Measurements from ENCODE around the gene TNRC6A. TPM values are rescaled to one million over a fixed set of nuclear protein-coding genes. Genes with fewer than 3 reads are reported as not detected.

Gene TNRC6A
- total and polyA plus RNA-seq, 2 of the 13 experiments (the other 11 are each of a cell fraction or from before 2014, with no cell fraction given): 30.9 to 43.6 TPM

DNA sequence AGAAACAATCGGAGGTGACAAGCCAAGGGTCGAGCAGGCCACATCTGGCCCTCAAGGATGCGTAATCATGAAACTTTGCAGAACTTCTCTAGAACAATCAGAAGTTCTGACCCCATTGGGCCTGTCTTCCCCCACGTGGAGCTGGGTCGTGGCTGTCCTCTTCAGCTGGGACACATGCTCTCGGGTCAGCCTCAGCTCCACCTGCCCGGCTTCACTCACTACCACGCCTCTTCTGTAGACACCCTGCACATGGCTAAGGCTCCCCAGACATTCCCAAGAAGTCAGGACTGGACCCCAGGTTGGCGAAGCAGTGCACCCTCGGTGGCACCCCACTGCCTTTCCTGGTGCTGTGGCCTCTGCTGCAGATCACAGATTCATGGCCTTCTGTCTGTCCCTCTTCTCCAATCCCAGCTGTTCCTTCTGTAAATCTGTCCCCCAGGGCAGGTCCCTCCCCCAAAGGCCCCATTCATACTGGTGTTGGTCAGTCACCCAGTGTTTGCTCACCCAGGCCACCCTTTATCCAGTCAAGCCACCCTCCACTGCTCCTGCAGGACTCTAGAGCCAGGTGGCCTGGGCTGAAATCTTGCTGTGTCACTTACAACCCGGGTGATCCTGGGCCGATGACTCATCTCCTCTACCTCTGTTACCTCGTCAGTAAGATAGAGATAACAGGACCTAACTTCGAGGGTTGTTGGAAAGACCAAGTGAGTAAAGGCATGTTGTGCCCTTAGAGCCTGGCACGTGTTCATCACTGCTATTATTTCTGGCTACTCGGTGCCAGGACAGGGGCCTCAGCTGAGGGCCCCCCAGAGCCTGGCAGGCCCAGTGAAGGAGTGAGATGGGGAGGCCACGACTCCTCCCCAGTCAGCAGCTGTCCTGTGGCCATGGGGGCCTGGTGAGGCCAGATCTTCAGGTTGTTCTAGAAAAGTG is 114.9 kb downstream of the TNRC6A start (continued):
- TF ChIP-seq, protein P1, sequence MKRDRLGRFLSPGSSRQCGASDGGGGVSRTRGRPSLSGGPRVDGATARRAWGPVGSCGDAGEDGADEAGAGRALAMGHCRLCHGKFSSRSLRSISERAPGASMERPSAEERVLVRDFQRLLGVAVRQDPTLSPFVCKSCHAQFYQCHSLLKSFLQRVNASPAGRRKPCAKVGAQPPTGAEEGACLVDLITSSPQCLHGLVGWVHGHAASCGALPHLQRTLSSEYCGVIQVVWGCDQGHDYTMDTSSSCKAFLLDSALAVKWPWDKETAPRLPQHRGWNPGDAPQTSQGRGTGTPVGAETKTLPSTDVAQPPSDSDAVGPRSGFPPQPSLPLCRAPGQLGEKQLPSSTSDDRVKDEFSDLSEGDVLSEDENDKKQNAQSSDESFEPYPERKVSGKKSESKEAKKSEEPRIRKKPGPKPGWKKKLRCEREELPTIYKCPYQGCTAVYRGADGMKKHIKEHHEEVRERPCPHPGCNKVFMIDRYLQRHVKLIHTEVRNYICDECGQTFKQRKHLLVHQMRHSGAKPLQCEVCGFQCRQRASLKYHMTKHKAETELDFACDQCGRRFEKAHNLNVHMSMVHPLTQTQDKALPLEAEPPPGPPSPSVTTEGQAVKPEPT (CRISPR knock-in tag; IDR thresholded peaks at IDR 0.05; ENCODE audit: low read depth): no peak
- TF ChIP-seq, protein P2, sequence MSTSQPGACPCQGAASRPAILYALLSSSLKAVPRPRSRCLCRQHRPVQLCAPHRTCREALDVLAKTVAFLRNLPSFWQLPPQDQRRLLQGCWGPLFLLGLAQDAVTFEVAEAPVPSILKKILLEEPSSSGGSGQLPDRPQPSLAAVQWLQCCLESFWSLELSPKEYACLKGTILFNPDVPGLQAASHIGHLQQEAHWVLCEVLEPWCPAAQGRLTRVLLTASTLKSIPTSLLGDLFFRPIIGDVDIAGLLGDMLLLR (CRISPR knock-in tag; IDR thresholded peaks at IDR 0.05): peak; percentile 72; the same call in 1 of the 2 replicates
- peak; percentile 94 for TF ChIP-seq JUND (CRISPR knock-in tag; IDR thresholded peaks at IDR 0.05)
- TF ChIP-seq ZFY (CRISPR knock-in tag; IDR thresholded peaks at IDR 0.05): peak; percentile 47; the same call in 1 of the 2 replicates
- TF ChIP-seq ZNF788 (CRISPR knock-in tag; IDR thresholded peaks at IDR 0.05; ENCODE audit: borderline replicate concordance): peak; percentile 32; the same call in 1 of the 2 replicates
- TF ChIP-seq, protein P3, sequence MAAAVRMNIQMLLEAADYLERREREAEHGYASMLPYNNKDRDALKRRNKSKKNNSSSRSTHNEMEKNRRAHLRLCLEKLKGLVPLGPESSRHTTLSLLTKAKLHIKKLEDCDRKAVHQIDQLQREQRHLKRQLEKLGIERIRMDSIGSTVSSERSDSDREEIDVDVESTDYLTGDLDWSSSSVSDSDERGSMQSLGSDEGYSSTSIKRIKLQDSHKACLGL (CRISPR knock-in tag; IDR thresholded peaks at IDR 0.05): peak; percentile 74; the same call in 1 of the 2 replicates
- no peak for TF ChIP-seq RFX5 (IDR thresholded peaks at IDR 0.05; ENCODE audit: low read depth, low read length)
- peak; percentile 38; the same call in 1 of the 2 replicates for TF ChIP-seq ZNF317 (CRISPR knock-in tag; IDR thresholded peaks at IDR 0.05)
- TF ChIP-seq ZNF563 (CRISPR knock-in tag; IDR thresholded peaks at IDR 0.05): peak; percentile 57; the same call in 1 of the 2 replicates
- peak; percentile 85 for TF ChIP-seq GFI1 (CRISPR knock-in tag; IDR thresholded peaks at IDR 0.05; ENCODE audit: borderline replicate concordance)
- TF ChIP-seq, protein P4, sequence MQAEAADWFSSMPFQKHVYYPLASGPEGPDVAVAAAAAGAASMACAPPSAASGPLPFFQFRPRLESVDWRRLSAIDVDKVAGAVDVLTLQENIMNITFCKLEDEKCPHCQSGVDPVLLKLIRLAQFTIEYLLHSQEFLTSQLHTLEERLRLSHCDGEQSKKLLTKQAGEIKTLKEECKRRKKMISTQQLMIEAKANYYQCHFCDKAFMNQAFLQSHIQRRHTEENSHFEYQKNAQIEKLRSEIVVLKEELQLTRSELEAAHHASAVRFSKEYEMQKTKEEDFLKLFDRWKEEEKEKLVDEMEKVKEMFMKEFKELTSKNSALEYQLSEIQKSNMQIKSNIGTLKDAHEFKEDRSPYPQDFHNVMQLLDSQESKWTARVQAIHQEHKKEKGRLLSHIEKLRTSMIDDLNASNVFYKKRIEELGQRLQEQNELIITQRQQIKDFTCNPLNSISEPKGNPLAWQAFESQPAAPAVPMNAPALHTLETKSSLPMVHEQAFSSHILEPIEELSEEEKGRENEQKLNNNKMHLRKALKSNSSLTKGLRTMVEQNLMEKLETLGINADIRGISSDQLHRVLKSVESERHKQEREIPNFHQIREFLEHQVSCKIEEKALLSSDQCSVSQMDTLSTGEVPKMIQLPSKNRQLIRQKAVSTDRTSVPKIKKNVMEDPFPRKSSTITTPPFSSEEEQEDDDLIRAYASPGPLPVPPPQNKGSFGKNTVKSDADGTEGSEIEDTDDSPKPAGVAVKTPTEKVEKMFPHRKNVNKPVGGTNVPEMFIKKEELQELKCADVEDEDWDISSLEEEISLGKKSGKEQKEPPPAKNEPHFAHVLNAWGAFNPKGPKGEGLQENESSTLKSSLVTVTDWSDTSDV (CRISPR knock-in tag; IDR thresholded peaks at IDR 0.05): no peak
- 0 out of 2 replicates have a peak, but pooled peaks have one; percentile 62 for TF ChIP-seq HNRNPL (IDR thresholded peaks at IDR 0.05; ENCODE audit: low read depth, low read length)
- TF ChIP-seq, protein P5, sequence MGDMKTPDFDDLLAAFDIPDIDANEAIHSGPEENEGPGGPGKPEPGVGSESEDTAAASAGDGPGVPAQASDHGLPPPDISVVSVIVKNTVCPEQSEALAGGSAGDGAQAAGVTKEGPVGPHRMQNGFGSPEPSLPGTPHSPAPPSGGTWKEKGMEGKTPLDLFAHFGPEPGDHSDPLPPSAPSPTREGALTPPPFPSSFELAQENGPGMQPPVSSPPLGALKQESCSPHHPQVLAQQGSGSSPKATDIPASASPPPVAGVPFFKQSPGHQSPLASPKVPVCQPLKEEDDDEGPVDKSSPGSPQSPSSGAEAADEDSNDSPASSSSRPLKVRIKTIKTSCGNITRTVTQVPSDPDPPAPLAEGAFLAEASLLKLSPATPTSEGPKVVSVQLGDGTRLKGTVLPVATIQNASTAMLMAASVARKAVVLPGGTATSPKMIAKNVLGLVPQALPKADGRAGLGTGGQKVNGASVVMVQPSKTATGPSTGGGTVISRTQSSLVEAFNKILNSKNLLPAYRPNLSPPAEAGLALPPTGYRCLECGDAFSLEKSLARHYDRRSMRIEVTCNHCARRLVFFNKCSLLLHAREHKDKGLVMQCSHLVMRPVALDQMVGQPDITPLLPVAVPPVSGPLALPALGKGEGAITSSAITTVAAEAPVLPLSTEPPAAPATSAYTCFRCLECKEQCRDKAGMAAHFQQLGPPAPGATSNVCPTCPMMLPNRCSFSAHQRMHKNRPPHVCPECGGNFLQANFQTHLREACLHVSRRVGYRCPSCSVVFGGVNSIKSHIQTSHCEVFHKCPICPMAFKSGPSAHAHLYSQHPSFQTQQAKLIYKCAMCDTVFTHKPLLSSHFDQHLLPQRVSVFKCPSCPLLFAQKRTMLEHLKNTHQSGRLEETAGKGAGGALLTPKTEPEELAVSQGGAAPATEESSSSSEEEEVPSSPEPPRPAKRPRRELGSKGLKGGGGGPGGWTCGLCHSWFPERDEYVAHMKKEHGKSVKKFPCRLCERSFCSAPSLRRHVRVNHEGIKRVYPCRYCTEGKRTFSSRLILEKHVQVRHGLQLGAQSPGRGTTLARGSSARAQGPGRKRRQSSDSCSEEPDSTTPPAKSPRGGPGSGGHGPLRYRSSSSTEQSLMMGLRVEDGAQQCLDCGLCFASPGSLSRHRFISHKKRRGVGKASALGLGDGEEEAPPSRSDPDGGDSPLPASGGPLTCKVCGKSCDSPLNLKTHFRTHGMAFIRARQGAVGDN (CRISPR knock-in tag; IDR thresholded peaks at IDR 0.05): peak; percentile 59
- peak; percentile 89 for TF ChIP-seq DNMT3B (CRISPR knock-in tag; conservative IDR thresholded peaks at IDR 0.05)
